Nucleus accumbens (tissue), 56 donors: ENCODE results near the gene AFMID.
A peak's percentile ranks its signal among the peaks of the same experiment; 100 is the strongest.
"Not testable (repeated sequence)": the region's sequence is repeated elsewhere in the genome, so short reads cannot be mapped to it uniquely, and the experiment has no call there.

Experiments used
- DNase-seq, 56 donors: peaks; one replicate each; lab custom pipeline; 2025; lab: John Stamatoyannopoulos, UW

Gene AFMID

GRCh38 chr17:78151514-78152008, 35.6 kb upstream of the AFMID start:
- DNase-seq, result no peak

GRCh38 chr17:78154903-78155811, 32.0 kb upstream of the AFMID start:
- DNase-seq, result no peak

- DNase-seq, result no peak
Observed at GRCh38 chr17:78159575-78160158, 27.5 kb upstream of the AFMID start.

- DNase-seq, result no peak
Observed at GRCh38 chr17:78163881-78164747, 23.0 kb upstream of the AFMID start.

- DNase-seq, result no peak
Observed at GRCh38 chr17:78164748-78165607, 22.2 kb upstream of the AFMID start.

- DNase-seq, result no peak
Observed at GRCh38 chr17:78166416-78166815, 20.7 kb upstream of the AFMID start.

- peak in 48 of 56 donors; percentile 10 to 87 (median 50) for DNase-seq
Observed at GRCh38 chr17:78168242-78168902, 18.8 kb upstream of the AFMID start, which contains the start of gene SYNGR2. Gene SYNGR2 (plus strand): TSS chr17:78168581. CDS start chr17:78168617, 36 bp downstream.

GRCh38 chr17:78168903-78169793, 18.0 kb upstream of the AFMID start:
- peak in 45 of 56 donors; percentile 12 to 78 (median 38) for DNase-seq

GRCh38 chr17:78170692-78171590, 16.2 kb upstream of the AFMID start:
- peak in 1 of 56 donors; percentile 19 for DNase-seq

GRCh38 chr17:78171591-78172248, 15.4 kb upstream of the AFMID start:
- not testable (repeated sequence) for DNase-seq

- DNase-seq, result peak in 7 of 56 donors; percentile 12 to 46 (median 29)
Observed at GRCh38 chr17:78172249-78173051, 14.7 kb upstream of the AFMID start.

GRCh38 chr17:78173097-78173715, 14.0 kb upstream of the AFMID start:
- no peak for DNase-seq

GRCh38 chr17:78174346-78174869, 12.8 kb upstream of the AFMID start:
- peak in 55 of 56 donors; percentile 43 to 94 (median 78) for DNase-seq

- DNase-seq, result peak in 1 of 56 donors; percentile 48
Observed at GRCh38 chr17:78174870-78175642, 12.1 kb upstream of the AFMID start.
